GM12873 (cell line): ENCODE results near the gene RNLS.
A peak's percentile ranks its signal among the peaks of the same experiment; 100 is the strongest.

Source experiments
- TF ChIP-seq, protein P1 (sequence below): IDR thresholded peaks from 2 replicates; pipeline ENCODE4 v1.5.1; 2012; ENCODE audit warnings: low read depth, mild to moderate bottlenecking, moderate library complexity, low read length, control low read depth; ENCODE audit not compliant: insufficient read depth; ENCODE audit errors: missing control alignments

RNLS gene

DNA sequence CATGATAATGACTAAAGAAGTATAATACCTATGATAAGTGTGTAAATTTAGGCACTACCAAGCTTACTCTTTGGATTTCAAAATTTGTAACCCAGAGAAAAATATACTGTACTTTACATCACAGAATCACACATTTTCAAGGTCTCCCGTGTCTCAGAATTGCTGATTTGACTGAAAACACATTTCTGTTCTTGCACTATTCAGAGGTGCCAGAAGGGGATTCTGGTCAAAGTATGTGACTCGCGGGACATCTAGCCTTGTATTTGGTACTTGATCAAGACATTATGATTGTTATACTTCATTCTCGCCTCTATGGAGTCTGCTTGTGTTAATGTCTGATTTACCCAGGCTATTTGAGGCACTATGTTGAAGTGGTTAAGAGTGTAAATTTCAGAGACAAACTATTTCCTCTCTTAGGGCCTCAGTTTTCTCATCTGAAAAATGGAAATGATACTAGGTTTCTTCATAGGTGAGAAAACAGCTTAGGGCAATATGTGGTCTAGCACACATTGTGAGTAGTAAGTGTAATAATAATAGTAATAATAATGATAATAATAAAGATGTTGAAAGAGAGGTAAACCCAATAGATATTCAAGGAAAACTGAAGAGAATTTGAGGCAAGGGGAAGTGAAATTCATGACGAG, 320.4 kb downstream of the RNLS start:
- TF ChIP-seq, protein P1, sequence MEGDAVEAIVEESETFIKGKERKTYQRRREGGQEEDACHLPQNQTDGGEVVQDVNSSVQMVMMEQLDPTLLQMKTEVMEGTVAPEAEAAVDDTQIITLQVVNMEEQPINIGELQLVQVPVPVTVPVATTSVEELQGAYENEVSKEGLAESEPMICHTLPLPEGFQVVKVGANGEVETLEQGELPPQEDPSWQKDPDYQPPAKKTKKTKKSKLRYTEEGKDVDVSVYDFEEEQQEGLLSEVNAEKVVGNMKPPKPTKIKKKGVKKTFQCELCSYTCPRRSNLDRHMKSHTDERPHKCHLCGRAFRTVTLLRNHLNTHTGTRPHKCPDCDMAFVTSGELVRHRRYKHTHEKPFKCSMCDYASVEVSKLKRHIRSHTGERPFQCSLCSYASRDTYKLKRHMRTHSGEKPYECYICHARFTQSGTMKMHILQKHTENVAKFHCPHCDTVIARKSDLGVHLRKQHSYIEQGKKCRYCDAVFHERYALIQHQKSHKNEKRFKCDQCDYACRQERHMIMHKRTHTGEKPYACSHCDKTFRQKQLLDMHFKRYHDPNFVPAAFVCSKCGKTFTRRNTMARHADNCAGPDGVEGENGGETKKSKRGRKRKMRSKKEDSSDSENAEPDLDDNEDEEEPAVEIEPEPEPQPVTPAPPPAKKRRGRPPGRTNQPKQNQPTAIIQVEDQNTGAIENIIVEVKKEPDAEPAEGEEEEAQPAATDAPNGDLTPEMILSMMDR = peak; percentile 19

DNA sequence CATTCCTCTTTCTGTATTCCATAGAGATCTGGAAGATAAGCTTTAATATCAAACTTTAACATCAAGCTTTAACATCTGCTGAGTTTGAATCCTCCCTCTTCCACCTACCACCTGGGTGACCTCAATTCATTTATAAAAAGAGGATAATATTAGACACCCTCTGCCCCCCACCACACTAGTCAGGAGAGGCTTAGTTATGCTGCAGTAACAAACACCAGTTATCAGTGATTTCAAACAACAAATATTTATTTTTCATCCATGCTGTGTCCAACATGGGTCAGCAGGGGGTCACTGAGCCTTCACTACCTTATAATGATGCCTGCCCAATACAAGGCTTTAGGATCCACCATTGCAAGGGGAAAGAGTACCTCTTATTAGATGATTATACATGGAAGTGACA, 322.0 kb downstream of the RNLS start:
- TF ChIP-seq, protein P1 = no peak

DNA sequence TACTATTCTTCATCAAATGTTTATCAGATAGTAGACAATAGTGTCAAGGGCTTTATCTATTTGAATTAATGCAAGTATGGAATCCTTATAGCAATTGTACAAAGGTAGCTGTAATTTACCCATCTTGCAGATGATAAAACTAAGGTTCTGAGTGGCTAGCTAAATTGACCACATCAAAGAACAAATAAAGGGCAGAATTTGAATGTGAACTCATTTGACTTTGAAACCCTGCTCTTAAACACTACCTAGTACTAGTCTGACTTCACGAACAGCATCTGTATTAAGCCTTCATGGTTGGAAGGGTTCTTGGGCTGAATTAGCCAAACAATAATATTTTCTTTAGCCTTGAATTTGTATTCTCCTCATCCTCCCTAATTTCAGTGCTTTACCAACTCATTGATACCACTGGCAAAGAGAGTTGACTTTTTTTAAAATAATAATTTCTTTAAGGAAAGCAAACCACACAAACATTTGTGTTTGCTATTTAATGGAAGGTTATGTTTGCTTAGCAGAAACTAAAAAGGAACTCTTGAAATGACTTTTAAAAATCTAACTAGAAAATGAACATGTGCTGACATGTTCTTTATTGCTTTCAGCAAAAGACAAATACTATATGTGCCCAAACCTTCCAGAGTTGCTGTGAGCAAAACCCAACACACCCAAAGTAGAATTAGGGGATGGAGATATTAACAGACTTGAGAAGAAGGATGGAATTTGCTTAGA, 322.6 kb downstream of the RNLS start:
- TF ChIP-seq, protein P1 = no peak

DNA sequence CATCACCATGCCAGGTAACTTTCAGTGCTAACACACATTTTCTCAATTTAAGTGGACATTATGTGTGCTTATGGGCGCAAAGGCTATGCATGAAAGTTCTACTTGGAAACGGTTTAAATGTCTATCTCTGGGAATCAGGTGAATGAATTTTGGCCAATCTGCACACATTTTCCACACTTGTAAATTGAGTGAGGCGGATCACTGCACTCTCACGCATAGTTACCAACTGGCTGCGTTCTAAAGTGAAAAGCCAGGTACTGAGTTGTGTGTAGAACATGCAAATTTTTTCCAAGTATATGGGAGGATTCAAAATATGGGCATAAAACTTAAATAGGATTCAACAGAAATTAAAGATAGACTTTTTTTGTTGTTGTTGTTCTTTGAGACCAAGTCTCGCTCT, 323.7 kb downstream of the RNLS start:
- TF ChIP-seq, protein P1 = no peak

DNA sequence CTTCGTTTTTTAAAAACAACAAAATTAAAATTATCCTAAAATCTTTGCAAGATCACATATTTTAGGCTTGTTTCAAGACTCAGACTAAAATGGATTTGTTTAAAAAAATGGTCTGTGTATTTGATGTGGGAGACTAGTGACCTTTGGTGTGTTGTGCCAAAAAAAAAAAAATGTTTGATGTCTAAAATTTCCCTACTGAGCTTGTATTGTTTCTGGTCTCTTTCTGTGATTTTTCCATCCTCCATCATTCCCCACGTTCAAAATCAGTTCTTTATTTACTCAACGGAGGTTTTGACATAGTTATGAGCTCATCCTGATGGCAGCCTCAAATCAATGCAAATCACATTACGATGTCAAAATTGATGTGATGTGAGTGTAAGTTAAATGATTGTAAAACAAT, 326.2 kb downstream of the RNLS start:
- TF ChIP-seq, protein P1 = no peak

DNA sequence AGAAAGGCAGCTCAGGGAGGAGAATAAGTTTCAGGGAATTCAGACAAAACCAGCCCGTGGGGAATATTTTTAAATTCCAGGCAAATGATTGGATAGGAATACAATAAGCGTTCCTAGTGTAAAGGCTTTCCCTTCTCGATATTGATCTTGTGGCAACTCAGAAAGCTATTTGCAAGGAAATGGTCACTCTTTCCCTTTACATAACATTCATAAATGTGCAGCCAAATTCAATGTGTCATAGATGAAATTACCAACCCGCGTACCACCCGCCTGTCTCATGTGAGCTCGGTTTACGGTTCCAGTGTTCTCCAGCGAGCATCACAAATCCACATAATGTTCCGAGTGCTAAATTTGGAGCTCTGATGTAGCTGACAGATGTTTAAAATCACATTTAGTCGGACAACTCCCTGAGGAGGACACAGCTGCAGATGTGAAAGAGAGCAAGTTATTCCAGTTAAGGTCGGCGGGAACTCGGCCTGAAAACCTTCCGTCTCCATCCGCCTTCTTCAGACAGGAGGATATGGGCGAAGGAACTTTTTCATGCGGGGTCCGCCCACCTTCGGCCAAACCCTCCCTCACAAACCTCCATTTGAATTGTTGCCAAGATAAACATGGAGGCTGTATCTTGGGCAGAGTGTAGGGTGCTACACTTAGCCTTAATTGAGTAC, 327.0 kb downstream of the RNLS start:
- TF ChIP-seq, protein P1 = no peak

DNA sequence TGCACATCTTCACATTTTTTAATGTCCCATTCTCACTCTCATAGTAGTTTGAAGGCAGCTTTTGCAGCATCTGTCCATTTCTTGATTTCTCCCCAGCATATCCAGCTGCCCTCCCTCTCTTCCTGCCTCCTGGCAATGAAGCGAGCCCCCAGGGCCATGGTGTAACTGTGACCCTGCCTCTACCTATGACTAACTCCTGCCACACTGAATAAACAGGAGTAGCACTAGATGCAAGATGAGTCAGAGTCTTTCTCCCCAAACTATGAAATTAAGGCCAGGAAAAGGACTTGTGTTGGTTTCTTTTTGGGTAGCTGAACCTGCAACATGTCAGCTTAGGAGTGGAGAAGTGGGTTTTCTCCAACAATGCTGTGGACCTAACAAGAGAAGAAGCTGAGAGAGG, 329.0 kb downstream of the RNLS start:
- TF ChIP-seq, protein P1 = no peak
